Loucy (cell line): ENCODE data around the gene ZNF362.

Source experiments
- EZH2phosphoT487 ChIP-seq: fragments of 200-600 bp; IDR thresholded peaks from 2 replicates; pipeline ENCODE4 v1.6.1; 2018; ENCODE audit warnings: antibody characterized with exemption, mild to moderate bottlenecking, moderate library complexity, borderline replicate concordance
- TF ChIP-seq, protein P1 (sequence below): fragments of 200-600 bp; sonication (generic); conservative IDR thresholded peaks from 2 replicates; pipeline ENCODE4 v1.5.1; 2014; ENCODE audit warnings: mild to moderate bottlenecking, antibody characterized with exemption, low read length

GRCh38 chr1:33332881-33333280 is 76.6 kb downstream of the ZNF362 start:
- TF ChIP-seq, protein P1, sequence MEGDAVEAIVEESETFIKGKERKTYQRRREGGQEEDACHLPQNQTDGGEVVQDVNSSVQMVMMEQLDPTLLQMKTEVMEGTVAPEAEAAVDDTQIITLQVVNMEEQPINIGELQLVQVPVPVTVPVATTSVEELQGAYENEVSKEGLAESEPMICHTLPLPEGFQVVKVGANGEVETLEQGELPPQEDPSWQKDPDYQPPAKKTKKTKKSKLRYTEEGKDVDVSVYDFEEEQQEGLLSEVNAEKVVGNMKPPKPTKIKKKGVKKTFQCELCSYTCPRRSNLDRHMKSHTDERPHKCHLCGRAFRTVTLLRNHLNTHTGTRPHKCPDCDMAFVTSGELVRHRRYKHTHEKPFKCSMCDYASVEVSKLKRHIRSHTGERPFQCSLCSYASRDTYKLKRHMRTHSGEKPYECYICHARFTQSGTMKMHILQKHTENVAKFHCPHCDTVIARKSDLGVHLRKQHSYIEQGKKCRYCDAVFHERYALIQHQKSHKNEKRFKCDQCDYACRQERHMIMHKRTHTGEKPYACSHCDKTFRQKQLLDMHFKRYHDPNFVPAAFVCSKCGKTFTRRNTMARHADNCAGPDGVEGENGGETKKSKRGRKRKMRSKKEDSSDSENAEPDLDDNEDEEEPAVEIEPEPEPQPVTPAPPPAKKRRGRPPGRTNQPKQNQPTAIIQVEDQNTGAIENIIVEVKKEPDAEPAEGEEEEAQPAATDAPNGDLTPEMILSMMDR: no peak
- no peak for TF ChIP-seq EZH2phosphoT487
